WTC11 (cell line): Measurements from ENCODE around the gene ITGA11.

Experiments used
- ATF2 ChIP-seq: sonication (generic); formaldehyde crosslinking; IDR thresholded peaks from 2 replicates; pipeline ENCODE4 v1.8.1; 2022; ENCODE audit warnings: low read depth, missing genetic modification reagents, borderline replicate concordance
- CTCF ChIP-seq: fragments of 200-600 bp; IDR thresholded peaks from 2 replicates; pipeline ENCODE4 v1.8.0; 2022; ENCODE audit warnings: antibody characterized with exemption
- E2F4 ChIP-seq: sonication (generic); formaldehyde crosslinking; IDR thresholded peaks from 2 replicates; pipeline ENCODE4 v1.8.1; 2022; ENCODE audit warnings: low read depth, mild to moderate bottlenecking, moderate library complexity, missing genetic modification reagents, borderline replicate concordance
- ELF4 ChIP-seq: sonication (generic); formaldehyde crosslinking; IDR thresholded peaks from 2 replicates; pipeline ENCODE4 v1.8.1; 2022; ENCODE audit warnings: low read depth, mild to moderate bottlenecking, moderate library complexity, missing genetic modification reagents
- FOXJ3 ChIP-seq: sonication (generic); formaldehyde crosslinking; IDR thresholded peaks from 2 replicates; pipeline ENCODE4 v1.9.0; 2021; ENCODE audit warnings: missing genetic modification reagents, mild to moderate bottlenecking, borderline replicate concordance
- GABPB1 ChIP-seq: sonication (generic); formaldehyde crosslinking; IDR thresholded peaks from 2 replicates; pipeline ENCODE4 v1.8.1; 2023; ENCODE audit warnings: mild to moderate bottlenecking, missing genetic modification reagents
- HMGXB4 ChIP-seq: sonication (generic); formaldehyde crosslinking; IDR thresholded peaks from 2 replicates; pipeline ENCODE4 v1.8.1; 2023; ENCODE audit warnings: mild to moderate bottlenecking, moderate library complexity, missing genetic modification reagents
- MYBL2 ChIP-seq: sonication (generic); formaldehyde crosslinking; IDR thresholded peaks from 2 replicates; pipeline ENCODE4 v1.8.1; 2023; ENCODE audit warnings: mild to moderate bottlenecking, moderate library complexity, missing genetic modification reagents
- NR2C2 ChIP-seq: sonication (generic); formaldehyde crosslinking; IDR thresholded peaks from 2 replicates; pipeline ENCODE4 v1.8.0; 2022; ENCODE audit warnings: mild to moderate bottlenecking, missing genetic modification reagents
- PRDM15 ChIP-seq: sonication (generic); formaldehyde crosslinking; IDR thresholded peaks from 2 replicates; pipeline ENCODE4 v1.8.0; 2022; ENCODE audit warnings: missing genetic modification reagents
- USF1 ChIP-seq: sonication (generic); formaldehyde crosslinking; IDR thresholded peaks from 2 replicates; pipeline ENCODE4 v1.8.0; 2022; ENCODE audit warnings: mild to moderate bottlenecking, missing genetic modification reagents
- ZNF121 ChIP-seq: sonication (generic); formaldehyde crosslinking; IDR thresholded peaks from 2 replicates; pipeline ENCODE4 v1.8.0; 2023; ENCODE audit warnings: missing genetic modification reagents

- TF ChIP-seq CTCF (no peak), MYBL2 (CRISPR knock-in tag) (no peak), ATF2 (CRISPR knock-in tag) (no peak), E2F4 (CRISPR knock-in tag) (no peak), HMGXB4 (no peak), ZNF121 (CRISPR knock-in tag) (no peak), USF1 (CRISPR knock-in tag) (no peak), ELF4 (CRISPR knock-in tag) (no peak), GABPB1 (no peak), NR2C2 (CRISPR knock-in tag) (no peak), FOXJ3 (no peak), PRDM15 (CRISPR knock-in tag) (no peak)
Observed at GRCh38 chr15:68480296-68480695, 48.3 kb upstream of the ITGA11 start.
